ENCODE data around the gene TFRC.
"Not testable (repeated sequence)": the region's sequence is repeated elsewhere in the genome, so short reads cannot be mapped to it uniquely, and the experiment has no call there.

Gene TFRC

GRCh38 chr3:196081002-196081833, 672 bp downstream of the TFRC start:
- no peak for DNase-seq

GRCh38 chr3:196080101-196080846, 1.6 kb downstream of the TFRC start:
- DNase-seq, result not testable (repeated sequence)

- DNase-seq, result no peak
Observed at GRCh38 chr3:196079682-196080081, 2.2 kb downstream of the TFRC start.

- no peak for DNase-seq
Observed at GRCh38 chr3:196075013-196075412, 6.9 kb downstream of the TFRC start.

- no peak for DNase-seq
Observed at GRCh38 chr3:196073255-196073753, 8.6 kb downstream of the TFRC start.

GRCh38 chr3:196072313-196072712, 9.6 kb downstream of the TFRC start:
- DNase-seq, result no peak

GRCh38 chr3:196068812-196069211, 13.1 kb downstream of the TFRC start:
- not testable (repeated sequence) for DNase-seq

GRCh38 chr3:196067439-196067838, 14.5 kb downstream of the TFRC start:
- no peak for DNase-seq

GRCh38 chr3:196063971-196064370, 17.9 kb downstream of the TFRC start:
- DNase-seq, result no peak

- no peak for DNase-seq
Observed at GRCh38 chr3:196063456-196063855, 18.4 kb downstream of the TFRC start.

- no peak for DNase-seq
Observed at GRCh38 chr3:196063049-196063448, 18.8 kb downstream of the TFRC start.

GRCh38 chr3:196060834-196061233, 21.1 kb downstream of the TFRC start:
- no peak for DNase-seq

GRCh38 chr3:196057760-196058331, 24.0 kb downstream of the TFRC start:
- DNase-seq, result no peak

GRCh38 chr3:196056371-196056770, 25.5 kb downstream of the TFRC start:
- DNase-seq, result not testable (repeated sequence)

- DNase-seq, result peak; percentile 91
Observed at GRCh38 chr3:196055683-196056270, 26.1 kb downstream of the TFRC start.

- DNase-seq, result no peak
Observed at GRCh38 chr3:196055240-196055639, 26.6 kb downstream of the TFRC start.

- DNase-seq, result no peak
Observed at GRCh38 chr3:196054661-196055060, 27.2 kb downstream of the TFRC start.

GRCh38 chr3:196053487-196053886, 28.4 kb downstream of the TFRC start:
- DNase-seq, result no peak

- no peak for DNase-seq
Observed at GRCh38 chr3:196051282-196052076, 30.4 kb downstream of the TFRC start.

- no peak for DNase-seq
Observed at GRCh38 chr3:196050597-196050996, 31.3 kb downstream of the TFRC start.

- DNase-seq, result no peak
Observed at GRCh38 chr3:196049653-196050052, 32.2 kb downstream of the TFRC start.

GRCh38 chr3:196048922-196049598, 32.8 kb downstream of the TFRC start:
- no peak for DNase-seq

All from GF-D8 (cell line).